COLO668 (cell line): ENCODE results near the gene NRK.
"Not testable (repeated sequence)": the region's sequence is repeated elsewhere in the genome, so short reads cannot be mapped to it uniquely, and the experiment has no call there.

ENCODE experiments used
- DNase-seq: peaks from one replicate; lab custom pipeline; 2025; ENCODE audit not compliant: unreplicated experiment; lab: John Stamatoyannopoulos, UW

The NRK gene, protein sequence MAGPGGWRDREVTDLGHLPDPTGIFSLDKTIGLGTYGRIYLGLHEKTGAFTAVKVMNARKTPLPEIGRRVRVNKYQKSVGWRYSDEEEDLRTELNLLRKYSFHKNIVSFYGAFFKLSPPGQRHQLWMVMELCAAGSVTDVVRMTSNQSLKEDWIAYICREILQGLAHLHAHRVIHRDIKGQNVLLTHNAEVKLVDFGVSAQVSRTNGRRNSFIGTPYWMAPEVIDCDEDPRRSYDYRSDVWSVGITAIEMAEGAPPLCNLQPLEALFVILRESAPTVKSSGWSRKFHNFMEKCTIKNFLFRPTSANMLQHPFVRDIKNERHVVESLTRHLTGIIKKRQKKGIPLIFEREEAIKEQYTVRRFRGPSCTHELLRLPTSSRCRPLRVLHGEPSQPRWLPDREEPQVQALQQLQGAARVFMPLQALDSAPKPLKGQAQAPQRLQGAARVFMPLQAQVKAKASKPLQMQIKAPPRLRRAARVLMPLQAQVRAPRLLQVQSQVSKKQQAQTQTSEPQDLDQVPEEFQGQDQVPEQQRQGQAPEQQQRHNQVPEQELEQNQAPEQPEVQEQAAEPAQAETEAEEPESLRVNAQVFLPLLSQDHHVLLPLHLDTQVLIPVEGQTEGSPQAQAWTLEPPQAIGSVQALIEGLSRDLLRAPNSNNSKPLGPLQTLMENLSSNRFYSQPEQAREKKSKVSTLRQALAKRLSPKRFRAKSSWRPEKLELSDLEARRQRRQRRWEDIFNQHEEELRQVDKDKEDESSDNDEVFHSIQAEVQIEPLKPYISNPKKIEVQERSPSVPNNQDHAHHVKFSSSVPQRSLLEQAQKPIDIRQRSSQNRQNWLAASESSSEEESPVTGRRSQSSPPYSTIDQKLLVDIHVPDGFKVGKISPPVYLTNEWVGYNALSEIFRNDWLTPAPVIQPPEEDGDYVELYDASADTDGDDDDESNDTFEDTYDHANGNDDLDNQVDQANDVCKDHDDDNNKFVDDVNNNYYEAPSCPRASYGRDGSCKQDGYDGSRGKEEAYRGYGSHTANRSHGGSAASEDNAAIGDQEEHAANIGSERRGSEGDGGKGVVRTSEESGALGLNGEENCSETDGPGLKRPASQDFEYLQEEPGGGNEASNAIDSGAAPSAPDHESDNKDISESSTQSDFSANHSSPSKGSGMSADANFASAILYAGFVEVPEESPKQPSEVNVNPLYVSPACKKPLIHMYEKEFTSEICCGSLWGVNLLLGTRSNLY (N-terminal part only)

DNA sequence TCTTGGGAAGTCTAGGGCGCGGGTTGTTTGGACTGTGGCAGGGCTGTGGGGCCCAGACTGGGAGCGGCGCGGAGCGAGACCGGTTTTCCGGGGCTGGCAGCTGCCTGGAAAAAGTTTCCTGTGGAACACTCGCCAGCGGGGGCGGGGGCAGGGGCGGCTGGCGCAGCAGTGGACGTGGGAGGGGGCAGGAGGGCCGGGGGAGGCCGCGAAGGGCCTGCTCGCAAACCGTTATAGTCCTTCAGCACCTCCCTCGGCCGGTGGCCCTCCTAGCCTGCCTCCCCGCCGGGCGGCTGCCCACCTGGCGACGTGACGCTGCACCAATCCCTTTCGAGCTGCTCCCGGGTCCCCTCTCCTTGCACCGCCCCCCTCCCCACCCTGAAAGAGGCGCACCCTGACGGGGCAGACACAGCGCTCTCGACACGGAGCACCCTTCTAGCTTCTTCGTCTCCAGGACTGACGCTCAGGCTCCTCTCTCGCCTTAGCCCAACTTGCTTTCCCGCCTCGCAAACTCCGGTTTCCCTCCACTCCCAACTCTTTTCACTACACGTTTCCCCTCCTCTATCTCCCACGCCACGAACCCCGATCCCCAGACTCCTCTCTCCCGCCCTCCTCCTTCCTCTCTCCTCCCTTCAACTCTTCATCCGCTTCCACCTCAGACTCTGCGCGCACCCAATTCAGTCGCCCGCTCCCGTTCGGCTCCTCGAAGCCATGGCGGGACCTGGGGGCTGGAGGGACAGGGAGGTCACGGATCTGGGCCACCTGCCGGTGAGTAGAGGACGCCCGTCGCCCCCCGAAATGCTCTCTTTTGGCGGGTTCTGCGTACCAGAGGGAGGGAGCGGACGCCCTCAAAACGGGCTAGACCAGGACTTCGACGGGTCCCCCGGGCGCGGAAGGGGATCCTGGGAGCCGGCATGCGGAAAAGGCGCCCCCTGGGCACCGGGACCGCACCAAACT, at the start of gene NRK:
NRK (plus strand) TSS at position 402 of the 954 bp plus-strand sequence; CDS start at position 709, 307 bp downstream.
- DNase-seq: no peak

DNA sequence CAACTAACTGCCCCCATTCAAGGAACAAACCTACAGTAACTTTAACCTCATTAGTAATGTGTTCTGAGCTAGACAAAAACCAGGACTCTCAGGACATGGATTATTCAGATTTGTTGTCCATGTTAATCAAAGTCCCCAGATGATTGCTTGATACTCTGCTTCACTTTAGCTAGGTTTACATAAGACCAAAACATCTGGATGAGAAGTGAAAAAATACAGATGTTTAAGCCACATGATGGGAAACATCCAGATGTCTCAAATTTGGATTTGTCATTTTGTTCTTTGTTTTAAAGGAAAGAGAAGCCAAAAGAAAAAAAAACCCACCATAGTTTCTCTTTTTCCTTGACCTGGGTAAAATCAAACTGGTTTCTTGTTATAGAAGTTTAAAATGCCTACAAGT, 48.5 kb upstream of the NRK start:
- DNase-seq: no peak

DNA sequence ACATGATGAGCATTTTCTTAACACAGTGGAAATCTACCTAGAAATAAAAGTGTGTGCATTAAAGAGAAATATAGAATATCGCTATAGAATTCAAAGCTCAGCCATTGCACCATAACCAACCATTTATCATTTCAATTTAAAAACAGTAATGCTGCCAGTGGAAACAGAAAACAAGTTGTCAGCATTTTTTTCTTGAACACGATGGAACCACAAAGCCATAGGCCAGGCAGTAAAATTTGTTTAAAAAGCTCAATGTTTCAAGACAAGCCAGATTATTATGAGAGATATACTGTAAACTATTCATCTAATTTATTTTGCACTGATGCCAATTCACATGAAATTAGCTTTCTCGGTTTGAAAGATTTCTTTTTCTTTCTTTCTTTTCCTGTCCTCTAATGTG, 46.7 kb upstream of the NRK start:
- DNase-seq: no peak

DNA sequence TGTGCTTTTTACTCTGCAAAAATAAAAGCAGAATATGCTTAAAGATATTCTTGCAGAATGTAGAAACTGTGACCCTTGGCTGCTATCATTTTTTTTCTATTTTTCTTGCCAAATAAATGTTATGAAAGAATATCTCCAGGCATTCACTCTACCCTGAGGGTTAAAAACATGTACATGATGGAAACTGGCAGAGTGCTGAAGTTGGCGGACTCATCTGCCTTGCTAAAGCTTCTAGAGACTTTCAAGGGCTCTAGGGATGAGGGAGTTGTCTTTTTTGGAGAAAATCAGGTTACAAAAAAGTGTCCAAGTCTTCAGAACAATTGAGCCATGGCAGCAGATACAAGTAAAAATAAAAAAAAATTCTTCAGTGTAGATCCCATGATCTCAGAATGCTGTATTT, 40.5 kb upstream of the NRK start:
- no peak for DNase-seq

DNA sequence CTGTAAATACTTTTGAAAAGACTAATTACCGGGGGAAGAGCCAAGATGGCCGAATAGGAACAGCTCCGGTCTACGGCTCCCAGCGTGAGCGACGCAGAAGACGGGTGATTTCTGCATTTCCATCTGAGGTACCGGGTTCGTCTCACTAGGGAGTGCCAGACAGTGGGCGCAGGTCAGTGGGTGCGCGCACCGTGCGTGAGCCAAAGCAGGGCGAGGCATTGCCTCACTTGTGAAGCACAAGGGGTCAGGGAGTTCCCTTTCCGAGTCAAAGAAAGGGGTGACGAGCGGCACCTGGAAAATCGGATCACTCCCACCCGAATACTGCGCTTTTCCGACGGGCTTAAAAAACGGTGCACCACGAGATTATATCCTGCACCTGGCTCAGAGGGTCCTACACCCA, 25.5 kb upstream of the NRK start:
- DNase-seq: not testable (repeated sequence)

DNA sequence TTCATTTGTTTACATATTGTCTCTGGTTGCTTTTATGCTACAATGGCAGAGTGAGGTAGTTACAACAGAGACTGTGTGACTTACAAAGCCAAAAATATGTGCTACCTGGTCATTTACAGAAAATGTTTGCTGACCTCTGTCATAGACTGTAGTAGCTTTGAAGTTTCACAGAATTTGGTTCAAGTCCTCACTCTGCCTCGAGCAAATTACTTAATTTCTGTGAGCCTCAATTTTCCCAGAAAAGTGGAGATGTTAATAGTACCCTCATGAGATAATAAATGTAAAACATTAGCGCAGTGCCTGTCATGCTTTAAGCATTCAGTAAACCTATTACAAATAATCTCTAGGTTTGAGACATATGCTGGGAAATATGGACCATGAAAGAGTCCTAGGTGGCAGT, 18.4 kb upstream of the NRK start:
- no peak for DNase-seq

DNA sequence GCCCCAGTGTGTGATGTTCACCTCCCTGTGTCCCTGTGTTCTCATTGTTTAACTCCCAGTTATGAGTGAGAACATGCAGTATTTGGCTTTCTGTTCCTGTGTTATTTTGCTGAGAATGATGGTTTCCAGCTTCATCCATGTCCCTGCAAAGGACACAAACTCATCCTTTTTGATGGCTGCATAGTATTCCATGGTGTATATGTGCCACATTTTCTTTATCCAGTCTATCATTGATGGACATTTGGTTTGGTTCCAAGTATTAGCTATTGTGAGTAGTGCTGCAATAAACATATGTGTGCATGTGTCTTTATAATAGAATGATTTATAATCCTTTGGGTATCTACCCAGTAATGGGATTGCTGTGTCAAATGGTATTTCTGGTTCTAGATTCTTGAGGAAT, 16.7 kb upstream of the NRK start:
- not testable (repeated sequence) for DNase-seq

DNA sequence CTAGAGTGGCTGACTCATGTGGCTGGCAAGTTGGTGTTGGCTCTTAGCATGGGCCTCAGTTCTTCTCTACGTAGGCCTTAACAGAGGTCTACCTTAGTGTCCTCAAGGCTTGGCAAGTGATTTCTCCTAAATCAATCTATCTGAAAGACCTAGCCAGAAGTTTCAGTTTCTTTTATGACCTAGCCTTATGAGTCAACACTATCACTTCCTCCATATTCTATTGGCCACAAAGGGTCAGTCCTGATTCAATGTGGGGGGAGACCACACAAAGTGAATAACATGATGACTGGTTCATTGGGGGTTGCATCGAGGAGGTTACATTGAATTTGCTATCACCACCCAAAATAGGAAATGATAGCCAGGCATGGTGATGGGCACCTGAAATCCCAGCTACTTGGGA, 5.8 kb upstream of the NRK start:
- no peak for DNase-seq

DNA sequence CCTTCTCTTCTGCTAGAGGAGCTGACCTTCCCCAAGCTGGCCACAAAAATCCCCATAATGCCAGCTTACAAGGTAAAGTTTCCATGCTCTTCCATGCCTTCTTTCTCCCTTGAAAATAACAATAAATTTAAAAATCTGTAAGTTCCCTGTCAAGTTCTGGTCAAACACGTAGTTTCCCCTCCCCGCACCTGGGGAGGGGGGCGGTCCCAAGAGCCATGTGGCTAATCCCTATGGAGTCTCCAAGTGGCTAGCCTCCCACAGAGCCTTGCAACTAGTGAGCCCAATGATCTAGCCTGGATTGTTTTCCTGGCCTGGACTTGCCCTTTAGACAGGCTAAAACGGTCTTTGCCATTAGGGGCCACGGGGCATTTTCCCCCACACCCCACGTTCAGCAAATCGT, 2.1 kb upstream of the NRK start:
- DNase-seq: no peak

DNA sequence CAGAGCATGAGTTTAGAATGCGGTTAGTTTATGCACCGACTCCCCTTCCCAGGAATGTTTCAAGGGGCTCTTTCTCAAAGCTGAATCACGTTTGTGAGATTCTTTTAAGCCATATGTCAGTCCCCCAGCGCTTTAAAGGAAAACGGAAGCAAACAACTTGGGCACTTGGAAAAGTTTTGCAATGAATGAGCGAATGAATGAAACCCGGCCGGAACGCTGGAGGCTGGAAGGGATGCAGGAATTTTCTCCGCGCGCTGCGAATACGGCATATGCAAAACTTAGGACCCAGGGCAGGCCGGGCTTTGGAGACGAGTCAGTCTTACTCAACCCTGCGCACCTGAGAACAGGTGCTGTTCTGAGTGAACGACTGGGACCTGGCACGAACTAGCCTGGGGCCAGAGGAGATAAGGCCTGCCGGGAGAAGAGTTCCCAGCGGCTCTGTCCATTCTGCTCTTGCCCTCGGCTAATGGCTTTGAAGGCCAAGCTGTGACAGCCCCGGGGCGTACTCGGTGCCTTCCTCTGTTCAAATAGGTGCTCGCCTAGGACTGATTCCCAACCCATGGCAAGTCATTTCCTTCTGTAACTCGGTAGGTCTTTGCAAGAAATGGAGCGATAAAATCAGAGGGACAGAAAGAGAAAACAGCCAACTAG, 743 bp upstream of the NRK start:
- no peak for DNase-seq

DNA sequence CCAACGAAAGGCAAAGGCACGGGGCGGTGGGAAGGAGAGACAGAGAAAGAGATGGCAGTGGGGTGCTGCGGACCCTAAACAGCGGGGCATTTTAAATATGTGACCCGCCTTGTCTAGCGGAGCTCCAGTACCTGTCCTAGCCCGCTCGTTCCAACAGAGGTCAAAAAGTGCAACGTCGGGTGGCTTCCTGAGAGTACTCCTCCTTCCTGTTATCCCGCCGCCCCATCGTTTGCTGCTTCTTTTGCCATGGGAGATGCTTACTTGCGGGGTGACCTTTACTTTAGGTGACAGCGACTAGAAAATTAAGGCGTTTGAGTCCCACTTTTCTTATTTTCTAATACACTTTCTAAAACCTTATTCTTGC, 735 bp downstream of the NRK start:
- no peak for DNase-seq

DNA sequence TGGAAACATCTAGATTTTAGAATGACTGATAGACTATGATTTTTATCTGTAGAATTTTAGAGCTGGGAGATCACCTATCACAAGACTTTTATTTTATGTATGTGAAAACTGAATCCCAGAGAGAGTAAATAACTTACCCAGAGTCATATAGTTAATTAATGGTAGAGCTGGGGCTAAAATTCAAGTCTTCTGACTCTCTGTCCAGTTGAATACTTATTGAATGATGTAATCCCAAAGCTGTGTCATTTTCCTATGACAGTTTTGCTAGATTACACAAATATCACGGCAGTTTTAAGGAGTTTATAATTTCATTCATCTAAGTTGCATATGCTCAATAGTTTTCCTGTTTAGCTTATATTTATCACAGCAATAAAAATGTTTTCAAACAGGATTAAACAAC, 6.7 kb downstream of the NRK start:
- DNase-seq: no peak

DNA sequence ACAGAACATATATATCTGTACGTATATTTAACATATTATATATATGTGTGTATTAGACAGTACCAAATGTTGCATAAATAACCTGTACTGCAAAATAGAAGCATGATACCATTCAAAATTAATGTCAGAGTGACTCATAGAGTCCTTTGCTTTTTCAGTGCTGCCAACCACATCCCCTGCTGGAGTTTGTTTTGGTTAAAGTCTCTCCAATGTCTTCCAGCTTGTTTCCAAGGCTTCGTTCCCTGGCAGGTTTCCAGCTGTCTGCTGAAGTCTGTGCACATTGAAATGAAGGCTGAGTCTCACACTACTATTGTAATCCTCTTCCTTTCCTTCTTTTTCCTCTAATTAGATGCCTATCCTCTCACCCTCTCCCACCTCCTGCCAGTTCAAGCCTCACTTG, 14.9 kb downstream of the NRK start:
- no peak for DNase-seq

DNA sequence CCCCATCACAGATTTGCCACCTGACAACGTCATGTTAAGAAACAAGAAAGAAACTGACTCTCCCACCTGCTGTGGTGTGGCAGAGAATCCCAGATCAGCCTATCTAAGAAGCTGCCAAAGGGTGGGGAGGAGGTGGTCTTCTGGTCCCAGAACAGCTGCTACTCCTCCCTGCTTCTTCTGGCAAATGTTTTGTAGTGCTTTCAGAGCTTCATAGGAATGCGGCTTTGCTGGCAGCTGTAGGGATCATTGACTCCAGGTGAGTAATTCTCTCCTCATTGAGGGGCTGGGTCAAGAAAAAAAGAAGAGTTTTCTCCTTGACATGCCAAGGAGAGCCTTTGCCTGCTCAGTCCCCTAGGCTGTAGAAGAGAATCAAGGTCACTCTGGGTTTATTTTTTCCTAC, 23.3 kb downstream of the NRK start:
- DNase-seq: no peak

DNA sequence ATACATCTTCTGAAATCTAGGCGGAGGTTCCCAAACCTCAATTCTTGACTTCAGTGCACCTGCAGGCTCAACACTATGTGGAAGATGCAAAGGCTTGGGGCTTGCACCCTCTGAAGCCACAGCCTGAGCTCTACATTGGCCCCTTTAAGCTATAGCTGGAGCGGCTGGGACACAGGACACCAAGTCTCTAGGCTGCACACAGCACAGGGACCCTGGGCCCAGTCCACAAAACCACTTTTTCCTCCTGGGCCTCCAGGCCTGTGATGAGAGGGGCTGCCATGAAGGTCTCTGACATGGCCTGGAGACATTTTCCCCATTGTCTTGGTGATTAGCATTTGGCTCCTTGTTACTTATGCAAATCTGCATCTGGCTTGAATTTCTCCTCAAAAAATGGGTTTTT, 27.8 kb downstream of the NRK start:
- DNase-seq: not testable (repeated sequence)

DNA sequence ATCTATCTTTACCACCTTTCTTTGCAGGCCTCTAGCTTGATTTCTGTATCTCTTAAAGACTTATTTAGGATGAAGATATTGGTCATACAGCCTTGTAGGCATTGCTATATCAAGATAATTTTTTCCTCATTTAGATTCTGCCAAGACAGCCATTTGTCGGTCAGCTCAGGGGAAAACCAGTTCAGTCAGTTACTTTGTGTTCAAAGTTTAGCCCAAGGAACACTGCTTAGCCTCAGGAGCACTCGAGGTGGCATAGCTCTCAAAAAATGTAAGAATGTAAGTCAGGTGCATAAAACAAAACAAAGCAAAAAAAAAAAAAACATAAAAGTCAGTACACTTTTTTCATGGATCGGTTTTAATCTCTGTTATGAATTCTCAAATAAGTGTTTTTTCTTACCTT, 43.4 kb downstream of the NRK start:
- DNase-seq: no peak

DNA sequence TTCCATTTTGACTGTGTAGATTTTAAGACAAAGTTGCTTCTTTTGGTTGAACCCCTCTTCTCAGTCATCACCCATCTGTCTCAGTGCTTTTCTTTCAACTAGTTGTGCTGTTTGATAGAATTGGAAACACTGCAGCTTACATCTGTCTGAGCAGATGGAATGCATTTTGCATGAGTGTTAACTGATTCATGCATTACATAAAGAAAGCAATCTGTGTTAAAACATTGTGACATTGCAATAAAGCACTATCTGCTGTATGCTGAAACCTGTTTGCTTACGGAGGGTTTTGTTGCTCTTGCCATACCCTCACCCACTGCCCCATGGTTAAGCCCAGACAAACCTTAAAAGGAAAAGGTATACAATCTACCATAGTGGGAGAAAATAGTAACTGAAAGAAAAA, 47.4 kb downstream of the NRK start:
- no peak for DNase-seq

DNA sequence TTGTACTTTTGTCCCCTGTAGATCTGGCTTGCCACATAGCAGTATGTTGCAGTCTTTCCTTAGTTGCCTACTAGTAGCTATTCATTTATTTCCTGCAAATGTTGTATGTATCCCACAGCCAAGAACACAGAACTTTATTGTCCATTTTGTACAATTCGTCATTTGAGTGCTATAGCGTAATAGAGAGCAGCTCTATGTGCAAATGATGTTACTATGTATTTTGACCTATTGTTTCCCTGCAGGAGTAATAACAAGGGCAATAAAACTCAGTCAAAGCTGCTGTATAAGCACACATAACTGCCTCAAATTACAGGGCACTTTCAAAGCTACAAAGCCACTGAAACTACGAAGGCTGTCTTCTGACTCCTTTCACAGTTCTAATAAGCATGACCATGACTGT, 48.1 kb downstream of the NRK start:
- no peak for DNase-seq

DNA sequence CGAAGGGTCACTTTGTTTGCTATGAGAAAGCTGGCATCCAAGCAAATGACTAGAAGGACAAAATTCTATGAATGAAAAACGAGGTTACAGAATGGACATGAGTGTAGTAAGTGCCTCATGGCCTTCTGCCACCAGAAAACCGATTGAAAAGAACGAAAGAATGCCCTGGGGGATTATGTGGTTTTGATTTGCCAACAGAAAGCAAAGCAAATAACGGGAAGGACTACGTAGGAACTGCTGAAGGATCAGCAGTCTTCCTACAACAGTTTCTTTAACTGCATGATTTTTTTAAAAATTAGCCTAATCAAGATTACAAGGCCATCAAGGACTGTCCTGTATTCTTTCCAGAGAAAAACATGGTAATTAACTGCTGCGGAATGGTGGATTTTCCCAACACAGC, 50.6 kb downstream of the NRK start:
- no peak for DNase-seq

DNA sequence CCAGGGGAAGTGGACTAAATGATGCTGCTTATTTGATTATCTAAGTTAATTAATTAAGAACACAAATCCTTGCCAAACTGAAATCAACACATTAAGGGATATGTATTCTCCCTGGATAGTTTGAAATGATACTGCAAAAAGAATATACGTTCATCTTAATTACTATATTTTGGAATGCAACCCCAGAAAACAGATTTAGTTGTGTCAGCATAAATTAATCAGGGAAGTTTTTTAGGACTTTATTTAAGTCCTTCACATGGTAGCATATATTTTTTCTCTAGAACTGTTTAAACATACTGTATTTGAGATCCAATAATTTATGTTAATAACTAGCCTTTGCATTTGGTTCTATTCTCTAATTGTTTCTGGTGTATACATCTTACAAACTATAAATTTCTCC, 52.5 kb downstream of the NRK start:
- DNase-seq: no peak
